Measurements from ENCODE around the gene DPYD.
A peak's percentile ranks its signal among the peaks of the same experiment; 100 is the strongest.

The DPYD gene

GRCh38 chr1:97120806-97121205 is 800.0 kb downstream of the DPYD start:
- no peak for DNase-seq

DNA sequence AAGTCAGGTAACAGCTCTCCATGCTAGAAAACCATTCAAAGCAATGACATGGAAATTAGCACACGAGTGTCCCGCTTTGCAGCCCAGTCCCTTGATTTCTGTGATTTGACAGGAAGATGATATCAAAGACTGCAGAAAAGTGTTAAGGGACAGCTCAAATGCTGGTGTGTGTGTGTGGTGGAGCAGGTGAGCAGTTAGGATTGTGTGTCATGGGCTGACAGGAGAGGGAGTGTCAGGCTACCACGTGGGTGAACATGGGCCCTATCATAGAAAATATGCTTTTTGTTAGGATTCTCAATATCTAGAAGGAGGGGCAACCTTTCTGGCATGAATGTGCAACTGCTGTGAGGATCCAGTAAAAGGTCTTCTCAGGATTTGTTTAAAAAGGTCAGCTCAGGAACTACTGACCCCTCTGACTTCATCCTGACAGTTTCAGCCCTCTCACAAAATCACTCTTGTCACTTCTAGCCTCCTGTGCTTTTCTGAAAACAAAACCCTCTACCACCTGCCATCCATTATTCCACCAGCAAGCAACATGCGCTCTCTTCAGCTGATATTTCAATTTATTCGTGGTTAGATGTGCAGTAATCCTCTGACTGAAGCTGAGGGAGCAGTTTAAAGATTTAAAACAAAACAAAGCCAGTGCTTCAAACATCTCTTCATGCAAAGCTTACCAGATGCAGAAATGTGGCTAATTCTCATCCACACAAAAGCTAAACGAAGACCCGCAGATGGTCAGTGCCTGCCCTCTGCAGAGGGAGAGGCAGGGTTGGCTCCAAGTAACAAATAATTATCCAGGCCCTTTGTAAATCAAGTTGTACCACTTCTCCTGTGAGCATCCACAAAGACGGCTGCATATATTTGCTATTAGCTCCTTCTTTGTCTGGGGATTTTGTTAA is 801.3 kb downstream of the DPYD start:
- no peak for DNase-seq

- DNase-seq, result no peak
These were observed 806.0 kb downstream of the DPYD start for GRCh38 chr1:97114842-97115241.

DNA sequence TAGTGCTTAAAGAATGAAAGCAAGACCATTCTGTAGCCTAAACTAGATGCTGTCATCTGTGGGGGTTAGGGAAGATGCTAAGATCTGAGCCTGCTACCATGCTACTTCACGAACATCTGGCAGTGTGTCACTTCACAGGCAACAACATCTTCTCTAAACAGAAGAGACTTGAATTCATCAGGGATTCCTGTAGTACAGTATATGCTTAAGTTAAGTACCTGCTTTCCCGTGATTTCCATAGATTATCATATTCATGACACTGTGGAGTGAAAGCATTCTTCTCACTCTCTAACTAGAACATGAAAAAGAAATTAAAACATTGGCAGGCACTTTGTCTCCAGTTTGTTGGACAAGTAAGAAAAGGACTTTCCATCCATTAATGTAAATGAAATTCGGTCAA is 808.4 kb downstream of the DPYD start:
- DNase-seq, result no peak

- no peak for DNase-seq
These were observed 812.7 kb downstream of the DPYD start for GRCh38 chr1:97108179-97108578.

GRCh38 chr1:97105531-97105930 is 815.3 kb downstream of the DPYD start:
- no peak for DNase-seq

DNA sequence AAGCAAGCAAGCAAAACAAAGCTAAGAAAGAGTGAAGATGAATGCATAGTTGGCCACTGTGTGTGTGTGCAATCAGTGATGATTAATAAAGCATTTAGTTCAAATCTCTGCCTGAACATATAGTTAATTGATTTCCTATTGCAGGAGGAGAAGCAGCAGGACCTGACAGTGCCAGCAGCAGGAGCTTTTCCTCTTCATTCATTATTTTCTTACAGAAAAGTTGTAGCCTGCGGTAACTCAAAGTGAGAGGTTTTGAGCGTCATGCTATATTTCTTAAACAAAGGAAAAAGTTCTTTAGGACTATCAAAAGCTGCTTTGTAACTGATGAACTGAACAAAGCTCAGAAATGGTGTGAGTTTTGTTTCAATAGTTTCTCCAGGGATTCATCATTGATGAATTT is 819.3 kb downstream of the DPYD start:
- no peak for DNase-seq

DNA sequence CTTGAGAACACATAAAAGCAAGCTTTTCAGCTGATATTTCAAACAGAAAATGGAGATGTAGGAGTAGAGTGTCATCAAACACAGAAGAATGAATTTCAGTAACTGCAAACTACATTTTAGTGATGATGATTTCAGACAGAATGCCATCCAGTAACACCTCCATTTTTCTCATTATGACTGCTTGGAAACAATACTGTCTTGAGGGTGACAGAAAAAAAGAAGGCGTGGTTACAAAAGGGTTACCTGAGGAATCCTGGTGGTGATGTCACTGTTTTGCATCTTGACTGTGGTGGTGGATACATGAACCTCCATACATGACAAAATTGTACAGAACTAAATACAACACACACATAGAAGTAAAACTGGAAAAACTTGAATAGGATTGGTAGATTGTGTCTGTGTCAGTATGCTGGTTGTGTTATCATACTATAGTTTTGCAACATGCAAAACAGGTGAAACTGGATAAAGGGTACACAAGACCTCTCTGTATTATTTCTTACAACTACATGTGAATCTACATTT is 823.4 kb downstream of the DPYD start:
- no peak for DNase-seq

GRCh38 chr1:97095764-97096163 is 825.1 kb downstream of the DPYD start:
- no peak for DNase-seq

GRCh38 chr1:97094247-97094972 is 826.4 kb downstream of the DPYD start:
- DNase-seq, result peak; percentile 1 to 22

GRCh38 chr1:97093741-97094140 is 827.1 kb downstream of the DPYD start:
- no peak for DNase-seq

DNA sequence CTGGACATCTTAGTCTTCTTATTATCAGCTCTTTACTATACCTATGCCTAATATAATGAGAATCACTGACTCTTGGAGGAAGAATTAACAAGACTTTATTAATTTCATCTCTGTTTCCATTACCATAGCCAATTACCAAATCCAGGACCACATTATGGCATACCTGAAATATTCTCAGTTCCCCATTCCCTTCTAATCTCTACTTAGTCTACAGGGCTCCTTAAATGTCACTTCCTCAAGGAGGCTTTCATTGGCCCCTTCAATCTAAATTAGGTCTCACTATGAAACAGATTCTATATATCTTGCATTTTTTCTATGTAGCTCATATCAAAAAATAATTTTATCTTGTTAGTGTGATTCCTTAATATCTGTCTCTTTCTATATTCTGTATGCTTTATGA is 828.0 kb downstream of the DPYD start:
- no peak for DNase-seq

GRCh38 chr1:97091679-97092078 is 829.2 kb downstream of the DPYD start:
- DNase-seq, result no peak

DNA sequence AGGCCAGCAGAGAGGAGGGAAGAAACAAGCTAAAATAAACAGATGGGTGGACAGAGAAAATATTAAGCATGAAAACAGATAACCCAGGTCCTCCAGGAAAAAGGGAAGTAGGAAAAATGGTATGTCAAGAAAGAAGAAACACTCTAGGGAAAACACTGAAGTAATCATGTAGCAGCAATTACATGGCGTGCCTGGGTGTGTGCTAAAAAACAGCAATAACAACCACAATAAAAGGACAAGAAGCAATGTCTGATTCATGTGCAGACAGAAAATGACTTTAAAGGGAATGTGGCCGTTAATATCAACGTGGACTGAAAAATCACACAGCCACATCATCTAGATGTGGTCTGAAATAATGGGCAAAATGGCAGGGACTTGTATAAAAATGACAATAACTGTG is 829.6 kb downstream of the DPYD start:
- no peak for DNase-seq

DNA sequence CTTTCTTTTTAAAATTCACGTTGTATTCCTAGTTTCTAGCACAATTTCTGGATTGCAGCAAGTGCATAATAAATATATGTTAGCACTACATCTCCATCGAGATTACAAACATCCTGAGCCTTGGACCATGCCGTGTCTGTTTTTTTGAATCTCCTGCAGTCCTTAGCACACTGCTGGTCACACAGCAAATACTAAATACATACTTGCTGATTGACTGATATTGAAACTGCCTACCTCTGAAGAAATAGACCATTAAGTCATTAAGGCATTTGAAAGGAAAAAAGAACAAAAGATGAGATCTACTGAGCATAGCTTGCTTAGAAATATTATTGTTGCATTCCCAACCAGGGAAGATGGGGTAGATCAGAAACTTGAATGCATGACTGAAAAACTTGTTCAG is 830.1 kb downstream of the DPYD start:
- DNase-seq, result no peak

- no peak for DNase-seq
These were observed 831.7 kb downstream of the DPYD start for GRCh38 chr1:97089173-97089572.

DNA sequence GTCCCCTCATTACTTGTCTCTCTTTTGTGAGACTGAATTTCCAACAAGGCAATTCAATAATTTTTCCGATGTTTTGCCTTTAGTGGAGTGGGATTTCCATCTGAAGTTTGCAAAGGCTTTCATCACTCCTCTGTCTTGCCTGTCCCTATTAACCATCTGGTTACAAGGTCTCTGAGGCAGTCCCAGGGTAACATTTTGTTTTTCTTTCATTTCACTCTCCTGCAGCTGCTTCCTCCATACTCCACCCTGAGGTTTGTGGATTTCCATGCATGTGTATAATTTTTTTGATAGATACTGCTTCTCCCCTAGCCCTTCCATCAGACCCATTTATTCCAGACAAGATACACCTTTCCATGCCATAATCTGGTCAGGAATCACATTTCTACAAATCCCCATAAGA is 832.4 kb downstream of the DPYD start:
- no peak for DNase-seq

DNA sequence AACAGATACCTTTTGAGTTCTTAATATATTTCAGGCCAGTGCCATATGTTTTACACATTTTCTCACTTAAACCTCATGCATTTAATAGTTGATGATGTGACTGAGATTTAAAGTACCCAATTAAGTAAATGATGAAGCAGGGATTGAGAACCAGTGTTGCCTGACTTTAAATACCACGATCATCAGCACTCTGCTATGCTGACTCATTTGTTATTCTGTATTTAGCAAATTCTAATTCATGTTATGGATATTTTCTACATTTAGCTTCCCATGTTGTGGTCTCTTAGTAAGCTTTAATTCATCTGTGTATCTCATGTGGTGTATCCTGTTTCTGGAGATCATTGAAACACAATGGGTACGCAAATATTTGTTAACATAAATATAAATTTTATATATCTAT is 836.3 kb downstream of the DPYD start:
- DNase-seq, result no peak

GRCh38 chr1:97082160-97082848 is 838.5 kb downstream of the DPYD start:
- no peak for DNase-seq

- no peak for DNase-seq
These were observed 842.0 kb downstream of the DPYD start for GRCh38 chr1:97078872-97079271.

- no peak for DNase-seq
These were observed 843.6 kb downstream of the DPYD start for GRCh38 chr1:97077221-97077620.

GRCh38 chr1:97074771-97075170 is 846.1 kb downstream of the DPYD start:
- DNase-seq, result no peak

DNA sequence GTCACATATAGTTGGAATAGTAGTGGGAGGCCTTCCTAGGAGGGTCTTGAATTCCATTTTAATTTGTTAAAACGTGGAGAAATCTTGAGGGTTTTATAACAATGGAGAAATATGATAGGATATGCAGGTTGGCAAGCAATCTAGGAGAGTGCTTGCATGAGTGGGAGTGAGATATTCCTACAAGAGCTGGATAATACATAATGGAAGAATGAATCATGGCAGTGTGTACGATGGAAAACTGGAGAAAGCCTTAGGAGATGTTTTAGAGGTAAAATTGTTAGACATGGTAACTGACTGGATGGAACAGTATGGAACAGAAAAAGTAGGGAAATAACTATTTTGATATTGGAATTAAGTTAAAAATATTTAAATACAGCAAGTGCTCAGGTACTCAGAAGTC is 846.9 kb downstream of the DPYD start:
- no peak for DNase-seq

DNA sequence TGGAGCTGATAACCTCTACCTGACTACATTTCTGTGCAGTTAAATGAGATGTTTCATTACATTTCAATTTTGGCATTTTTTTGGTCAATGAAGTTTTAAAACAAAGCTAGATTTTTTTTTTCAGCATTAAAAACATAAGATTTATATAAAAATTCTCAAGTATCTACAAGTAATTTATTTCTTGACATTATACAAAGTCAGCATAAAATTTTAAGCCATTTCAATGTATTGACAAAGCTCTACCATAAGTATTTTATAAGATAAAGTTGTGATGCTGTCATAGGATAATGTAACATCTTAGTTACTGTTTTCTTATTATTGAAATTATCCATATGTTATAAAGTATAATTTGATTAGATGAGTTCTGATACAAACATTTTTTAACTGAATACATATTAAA is 847.7 kb downstream of the DPYD start:
- no peak for DNase-seq
